IMR-90 (cell line): ENCODE results near the gene ASTN2. TPM values are rescaled to one million over a fixed set of nuclear protein-coding genes. Genes with fewer than 3 reads are reported as not detected.

Source experiments
- ATAC-seq: fragments of 200-7000 bp; cut with Tn5 transposase; 2 replicates; pipeline ENCODE4 v1.9.1; 2020; ENCODE audit warnings: low read depth, mild to moderate bottlenecking, moderate library complexity
- BruUV-seq: library from RNA; stranded (reverse); fragments of 400-500 nt; replicated peaks from 2 replicates; lab custom pipeline; 2021; lab: Mats Ljungman, UMichigan
- CTCF ChIA-PET: fragments of 300-600 bp; formaldehyde crosslinking; extraction: SDS; loops from one replicate; lab custom pipeline; 2021; ENCODE audit warnings: antibody characterized with exemption; lab: Yijun Ruan, JAX
- POLR2A ChIA-PET: fragments of 300-600 bp; sonication (Branson Sonifier 250); formaldehyde crosslinking; loops from one replicate; lab custom pipeline; 2022; ENCODE audit warnings: antibody characterized with exemption; ENCODE audit not compliant: unreplicated experiment; lab: Charles Lee
- DNase-seq: peaks from one replicate; pipeline ENCODE4 v3.0.0; 2013
- H2AFZ ChIP-seq: replicated peaks from 2 replicates; pipeline ENCODE3; 2013; ENCODE audit warnings: low read length, mild to moderate bottlenecking; ENCODE audit not compliant: poor library complexity
- H2AK5ac ChIP-seq: 2 replicates; pipeline ENCODE4 v1.6.1; 2013; ENCODE audit warnings: low read depth, low read length, inconsistent platforms
- H2AK9ac ChIP-seq: replicated peaks from 2 replicates; pipeline ENCODE3; 2013; ENCODE audit warnings: mild to moderate bottlenecking, low read depth, low read length, moderate library complexity; ENCODE audit not compliant: poor library complexity
- H2BK120ac ChIP-seq: 2 replicates; pipeline ENCODE4 v1.6.1; 2013; ENCODE audit warnings: low read depth, low read length, inconsistent platforms
- H2BK15ac ChIP-seq: 3 replicates; pipeline ENCODE4 v1.6.1; 2013; ENCODE audit warnings: low read depth, low read length, inconsistent platforms
- H2BK20ac ChIP-seq: 2 replicates; pipeline ENCODE4 v1.6.1; 2013; ENCODE audit warnings: low read depth, mild to moderate bottlenecking, inconsistent platforms, low read length, moderate library complexity
- H2BK5ac ChIP-seq: 2 replicates; pipeline ENCODE4 v1.6.1; 2013; ENCODE audit warnings: mild to moderate bottlenecking, low read depth, low read length, inconsistent platforms; ENCODE audit not compliant: poor library complexity, severe bottlenecking
- H3K14ac ChIP-seq: replicated peaks from 2 replicates; pipeline ENCODE4 v1.6.1; 2013; ENCODE audit warnings: low read depth, low read length, inconsistent platforms
- H3K18ac ChIP-seq: 2 replicates; pipeline ENCODE4 v1.6.1; 2013; ENCODE audit warnings: low read depth, low read length, control low read depth
- H3K23ac ChIP-seq: 2 replicates; pipeline ENCODE4 v1.6.1; 2013; ENCODE audit warnings: low read depth, low read length, inconsistent platforms
- H3K27ac ChIP-seq: 2 replicates; pipeline ENCODE4 v1.5.1; 2013; ENCODE audit warnings: mild to moderate bottlenecking, control low read depth, low read length; ENCODE audit not compliant: insufficient read depth
- H3K27me3 ChIP-seq: 2 replicates; pipeline ENCODE4 v1.6.1; 2013; ENCODE audit warnings: low read length; ENCODE audit not compliant: control insufficient read depth, insufficient read depth
- H3K36me3 ChIP-seq: 2 replicates; pipeline ENCODE4 v1.6.1; 2013; ENCODE audit warnings: low read length, mixed read lengths; ENCODE audit not compliant: control insufficient read depth, insufficient read depth
- H3K4ac ChIP-seq: 2 replicates; pipeline ENCODE4 v1.6.1; 2013; ENCODE audit warnings: low read depth, low read length, inconsistent platforms
- H3K4me1 ChIP-seq: 2 replicates; pipeline ENCODE4 v1.6.1; 2013; ENCODE audit warnings: low read length, mixed read lengths; ENCODE audit not compliant: control insufficient read depth, insufficient read depth
- H3K4me2 ChIP-seq: 2 replicates; pipeline ENCODE4 v1.6.1; 2013; ENCODE audit warnings: low read depth, mild to moderate bottlenecking, control low read depth, low read length, moderate library complexity
- H3K4me3 ChIP-seq: 2 replicates; pipeline ENCODE4 v1.5.1; 2013; ENCODE audit warnings: low read depth, mild to moderate bottlenecking, control low read depth, low read length, moderate library complexity; ENCODE audit not compliant: insufficient read depth
- H3K56ac ChIP-seq: 2 replicates; pipeline ENCODE4 v1.6.1; 2013; ENCODE audit warnings: low read length, inconsistent platforms; ENCODE audit not compliant: insufficient read depth; ENCODE audit errors: extremely low read depth
- H3K79me1 ChIP-seq, 2 experiments: 2 replicates each; pipeline ENCODE4 v1.6.1; 2013; ENCODE audit warnings: low read length in 2 of 2, inconsistent platforms in 1 of 2, low read depth in 1 of 2
- H3K9ac ChIP-seq: 2 replicates; pipeline ENCODE4 v1.6.1; 2013; ENCODE audit warnings: low read depth, low read length, control low read depth
- H3K9me1 ChIP-seq: 2 replicates; pipeline ENCODE4 v1.6.1; 2013; ENCODE audit warnings: low read length, inconsistent platforms; ENCODE audit not compliant: insufficient read depth
- H3K9me3 ChIP-seq: 2 replicates; pipeline ENCODE4 v1.6.1; 2013; ENCODE audit warnings: low read length; ENCODE audit not compliant: control insufficient read depth, insufficient read depth
- H4K20me1 ChIP-seq: 2 replicates; pipeline ENCODE4 v1.6.1; 2013; ENCODE audit warnings: low read length, inconsistent platforms; ENCODE audit not compliant: insufficient read depth
- H4K5ac ChIP-seq: 2 replicates; pipeline ENCODE4 v1.6.1; 2013; ENCODE audit warnings: mild to moderate bottlenecking, low read depth, low read length, control low read depth
- H4K8ac ChIP-seq, 2 experiments: 2 replicates each; pipeline ENCODE4 v1.6.1; 2013; ENCODE audit warnings: low read depth in 2 of 2, low read length in 2 of 2, control low read depth in 1 of 2, inconsistent platforms in 1 of 2
- H4K91ac ChIP-seq: 2 replicates; pipeline ENCODE4 v1.6.1; 2013; ENCODE audit warnings: low read depth, low read length, inconsistent platforms; ENCODE audit not compliant: insufficient read depth
- BHLHE40 ChIP-seq: fragments of 150-350 bp; IDR thresholded peaks from 2 replicates; pipeline ENCODE4 v1.6.1; 2016; ENCODE audit warnings: mild to moderate bottlenecking, low read depth, low read length
- CEBPB ChIP-seq: IDR thresholded peaks from 2 replicates; pipeline ENCODE4 v1.6.1; 2012; ENCODE audit warnings: low read depth, low read length, improper control_type of control experiment
- CHD1 ChIP-seq: IDR thresholded peaks from 2 replicates; pipeline ENCODE4 v1.6.1; 2012; ENCODE audit warnings: low read depth, low read length, improper control_type of control experiment
- FOS ChIP-seq: fragments of 150-350 bp; IDR thresholded peaks from 2 replicates; pipeline ENCODE4 v1.6.1; 2016; ENCODE audit warnings: low read depth, low read length
- MXI1 ChIP-seq: IDR thresholded peaks from 2 replicates; pipeline ENCODE4 v1.6.1; 2012; ENCODE audit warnings: low read depth, mild to moderate bottlenecking, low read length, moderate library complexity, borderline replicate concordance
- SMC3 ChIP-seq: fragments of 150-350 bp; IDR thresholded peaks from 2 replicates; pipeline ENCODE4 v1.6.1; 2016; ENCODE audit warnings: low read depth, mild to moderate bottlenecking, antibody characterized with exemption, low read length, moderate library complexity
- dilution Hi-C: fragments of 300-500 bp; cut with HindIII; formaldehyde crosslinking; loops from one replicate; pipeline ENCODE4 v1.14.3; 2018; ENCODE audit warnings: low sequenced_read_pairs; ENCODE audit not compliant: unreplicated experiment
- in situ Hi-C: fragments of 300-500 bp; cut with MboI; formaldehyde crosslinking; loops from 3 replicates; pipeline ENCODE4 v1.14.3; 2019; ENCODE audit warnings: low sequenced_read_pairs, inconsistent platforms, mixed read lengths
- intact Hi-C: fragments of 100-400 bp; cut with micrococcal nuclease; formaldehyde crosslinking; loops from 2 replicates; pipeline ENCODE4 v1.10.0; 2022
- polyA plus RNA-seq, 3 experiments: library from polyadenylated mRNA; depleted of rRNA; stranded (reverse); fragments of >200 nt; gene quantifications; 2 replicates each; pipeline ENCODE4 v1.2.3, GENCODE V29; 2012; ENCODE audit warnings: low replicate concordance in 1 of 3
- total RNA-seq: library from RNA; depleted of rRNA; stranded (reverse); fragments of >200 nt; gene quantifications from 2 replicates; pipeline ENCODE4 v1.2.3, GENCODE V29; 2012
- TF ChIP-seq, protein P1 (sequence below): conservative IDR thresholded peaks from 2 replicates; pipeline ENCODE4 v1.5.1; 2012; ENCODE audit warnings: mild to moderate bottlenecking, low read depth, low read length, improper control_type of control experiment

The ASTN2 gene
- total and polyA plus RNA-seq, 2 of the 4 experiments (the other 2 are of a cell fraction): 3.8 to 6.8 TPM

DNA sequence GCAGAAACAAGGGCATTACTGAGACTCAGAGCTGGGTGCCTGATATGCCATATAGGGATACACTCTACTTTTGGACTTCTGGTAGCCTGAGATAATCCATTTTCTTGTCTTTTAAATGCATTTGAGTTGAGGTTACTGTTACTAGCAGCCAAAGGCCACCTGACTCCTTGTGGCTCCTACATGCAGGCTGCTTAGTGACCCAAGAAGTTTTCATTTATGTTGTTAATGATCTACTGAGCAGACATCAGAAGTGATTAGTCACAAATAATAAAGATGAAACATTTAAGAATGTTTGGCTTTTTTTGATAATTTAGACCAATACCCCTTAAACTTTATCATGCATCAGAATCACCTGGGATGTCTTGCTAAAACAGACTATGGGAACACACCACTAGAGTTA, 899.3 kb downstream of the ASTN2 start:
- no peak for TF ChIP-seq MXI1
- no peak for TF ChIP-seq CHD1
- no peak for TF ChIP-seq FOS
- TF ChIP-seq CEBPB: no peak
- TF ChIP-seq, protein P1, sequence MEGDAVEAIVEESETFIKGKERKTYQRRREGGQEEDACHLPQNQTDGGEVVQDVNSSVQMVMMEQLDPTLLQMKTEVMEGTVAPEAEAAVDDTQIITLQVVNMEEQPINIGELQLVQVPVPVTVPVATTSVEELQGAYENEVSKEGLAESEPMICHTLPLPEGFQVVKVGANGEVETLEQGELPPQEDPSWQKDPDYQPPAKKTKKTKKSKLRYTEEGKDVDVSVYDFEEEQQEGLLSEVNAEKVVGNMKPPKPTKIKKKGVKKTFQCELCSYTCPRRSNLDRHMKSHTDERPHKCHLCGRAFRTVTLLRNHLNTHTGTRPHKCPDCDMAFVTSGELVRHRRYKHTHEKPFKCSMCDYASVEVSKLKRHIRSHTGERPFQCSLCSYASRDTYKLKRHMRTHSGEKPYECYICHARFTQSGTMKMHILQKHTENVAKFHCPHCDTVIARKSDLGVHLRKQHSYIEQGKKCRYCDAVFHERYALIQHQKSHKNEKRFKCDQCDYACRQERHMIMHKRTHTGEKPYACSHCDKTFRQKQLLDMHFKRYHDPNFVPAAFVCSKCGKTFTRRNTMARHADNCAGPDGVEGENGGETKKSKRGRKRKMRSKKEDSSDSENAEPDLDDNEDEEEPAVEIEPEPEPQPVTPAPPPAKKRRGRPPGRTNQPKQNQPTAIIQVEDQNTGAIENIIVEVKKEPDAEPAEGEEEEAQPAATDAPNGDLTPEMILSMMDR: no peak
- TF ChIP-seq SMC3: no peak
- TF ChIP-seq BHLHE40: no peak
- no peaks in the 10 kb centered on the region for H3K9me3 ChIP-seq
- ATAC-seq (no peak), DNase-seq (no peak)
- no peak overlapping the region for H3K14ac ChIP-seq
- H2BK5ac ChIP-seq: no peak overlapping the region
- H3K4ac ChIP-seq: no peak overlapping the region
- no peak overlapping the region for H3K56ac ChIP-seq
- BruUV-seq: no TSS peak
- POLR2A ChIA-PET: no interaction called here
- H3K27me3 ChIP-seq: no peaks in the 10 kb centered on the region
- intact Hi-C loops (no loop called here), dilution Hi-C loops (no loop called here), in situ Hi-C loops (no loop called here)
- no peaks in the 10 kb centered on the region for H3K9me1 ChIP-seq
- no peaks in the 10 kb centered on the region for H3K36me3 ChIP-seq
- no peak overlapping the region for H2BK15ac ChIP-seq
- no peak overlapping the region for H3K4me3 ChIP-seq
- no peak overlapping the region for H2AK9ac ChIP-seq
- no peaks in the 10 kb centered on the region for H3K4me1 ChIP-seq
- H4K91ac ChIP-seq: no peak overlapping the region
- H2AFZ ChIP-seq: no peak overlapping the region
- H3K9ac ChIP-seq: no peak overlapping the region
- CTCF ChIA-PET: no interaction called here
- no peak overlapping the region for H4K8ac ChIP-seq
- H4K5ac ChIP-seq: no peak overlapping the region
- no peaks in the 10 kb centered on the region for H3K79me1 ChIP-seq
- H3K23ac ChIP-seq: no peak overlapping the region
- H3K18ac ChIP-seq: no peak overlapping the region
- no peak overlapping the region for H3K27ac ChIP-seq
- H4K20me1 ChIP-seq: no peaks in the 10 kb centered on the region
- no peak overlapping the region for H3K4me2 ChIP-seq
- no peak overlapping the region for H2AK5ac ChIP-seq
- no peak overlapping the region for H2BK120ac ChIP-seq
- H2BK20ac ChIP-seq: no peak overlapping the region
